Effector memory CD4-positive, alpha-beta T cell (primary cell): ENCODE measurements around the gene ITPKC.
A peak's percentile ranks its signal among the peaks of the same experiment; 100 is the strongest.
"Not testable (repeated sequence)": the region's sequence is repeated elsewhere in the genome, so short reads cannot be mapped to it uniquely, and the experiment has no call there.

Source experiments
- DNase-seq, 3 donors: peaks; one replicate each; pipeline ENCODE4 v3.0.0-alpha.2; 2020
- H3K27ac ChIP-seq: 2 replicates; pipeline ENCODE4 v1.7.0; 2013; ENCODE audit warnings: mild to moderate bottlenecking, low read length, moderate library complexity; ENCODE audit not compliant: insufficient read depth, poor library complexity, severe bottlenecking
- H3K27me3 ChIP-seq: replicated peaks from 2 replicates; pipeline ENCODE4 v1.7.0; 2013; ENCODE audit warnings: mild to moderate bottlenecking, low read length; ENCODE audit not compliant: insufficient read depth, control insufficient read depth, poor library complexity, severe bottlenecking
- H3K36me3 ChIP-seq: 2 replicates; pipeline ENCODE4 v1.7.0; 2013; ENCODE audit warnings: mild to moderate bottlenecking, low read length, moderate library complexity; ENCODE audit not compliant: control insufficient read depth, insufficient read depth
- H3K4me1 ChIP-seq: 2 replicates; pipeline ENCODE4 v1.7.0; 2013; ENCODE audit warnings: low read length, mild to moderate bottlenecking; ENCODE audit not compliant: control insufficient read depth, insufficient read depth, poor library complexity, severe bottlenecking
- H3K4me3 ChIP-seq: 2 replicates; pipeline ENCODE4 v1.7.0; 2013; ENCODE audit warnings: low read length, low read depth, mild to moderate bottlenecking; ENCODE audit not compliant: insufficient read depth, poor library complexity, severe bottlenecking
- H3K9me3 ChIP-seq: 2 replicates; pipeline ENCODE4 v1.7.0; 2013; ENCODE audit warnings: mild to moderate bottlenecking, low read length, moderate library complexity; ENCODE audit not compliant: control insufficient read depth

Gene ITPKC

GRCh38 chr19:40776932-40777644 is 60.2 kb downstream of the ITPKC start:
- peaks cover 12% of the 10 kb centered on the region for H3K4me1 ChIP-seq
- H3K4me3 ChIP-seq = peak overlapping the region; percentile 62
- DNase-seq = peak; percentile 78 to 87 (median 82)
- peak overlapping the region; percentile 88 for H3K27ac ChIP-seq
- H3K36me3 ChIP-seq = no peaks in the 10 kb centered on the region
- H3K27me3 ChIP-seq = no peaks in the 10 kb centered on the region
- H3K9me3 ChIP-seq = no peaks in the 10 kb centered on the region

GRCh38 chr19:40777645-40777936 is 60.7 kb downstream of the ITPKC start:
- Histone ChIP-seq H3K27me3 (no peaks in the 10 kb centered on the region), H3K27ac (peak overlapping the region; percentile 88), H3K4me3 (peak overlapping the region; percentile 62), H3K9me3 (no peaks in the 10 kb centered on the region), H3K4me1 (peaks cover 12% of the 10 kb centered on the region), H3K36me3 (no peaks in the 10 kb centered on the region)
- DNase-seq = no peak

DNA sequence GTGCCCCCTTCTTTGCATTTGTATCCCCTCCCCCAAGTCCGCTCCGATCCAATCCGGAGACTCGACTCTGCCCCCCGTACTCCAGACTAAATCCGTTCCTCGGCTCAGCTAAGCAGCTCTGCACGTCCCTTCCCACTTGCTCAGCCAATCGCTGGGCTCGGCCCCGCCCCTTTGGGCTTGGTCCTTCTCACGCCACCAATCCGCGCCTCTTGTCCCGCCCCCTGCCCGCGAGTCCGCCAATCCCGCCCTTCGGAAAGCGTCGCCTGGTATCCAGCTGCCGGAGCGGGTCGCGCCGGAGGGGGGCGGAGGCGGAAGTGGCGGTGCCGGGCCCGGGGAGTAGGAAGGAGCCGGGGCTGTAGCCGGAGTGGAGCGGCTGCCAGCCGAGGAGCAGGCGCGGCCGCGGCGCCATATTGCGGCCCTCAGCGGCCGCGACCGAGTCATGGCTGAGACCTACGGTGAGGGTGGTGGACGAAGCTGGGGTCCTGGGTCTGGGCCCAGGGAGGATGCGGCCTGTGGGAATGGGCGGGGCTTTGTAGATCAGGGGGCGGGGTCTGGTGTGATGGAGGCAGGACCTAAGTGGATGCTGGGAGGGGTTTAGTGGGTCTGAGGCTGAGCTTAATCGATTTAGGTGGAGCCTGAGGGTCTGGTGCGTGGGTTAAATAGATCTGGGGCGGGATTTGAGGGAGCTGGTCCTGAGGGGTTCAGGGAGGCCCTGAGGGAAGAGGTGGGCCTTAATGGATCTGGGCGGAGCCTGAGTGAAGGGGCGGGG is 61.2 kb downstream of the ITPKC start, which contains the start of gene RAB4B:
Gene RAB4B, plus strand, starts transcription at position 311 of the 769 bp plus-strand sequence. Its CDS starts 129 bp downstream, at position 440.
- Histone ChIP-seq H3K4me1 (peaks cover 12% of the 10 kb centered on the region), H3K9me3 (no peaks in the 10 kb centered on the region), H3K4me3 (peak within 1 kb of the TSS; percentile 62), H3K27me3 (no peaks in the 10 kb centered on the region), H3K27ac (peak within 1 kb of the TSS; percentile 88), H3K36me3 (no peaks in the 10 kb centered on the region)
- peak; percentile 99 to 100 (median 100) for DNase-seq

- Histone ChIP-seq H3K36me3 (no peaks in the 10 kb centered on the region), H3K9me3 (no peaks in the 10 kb centered on the region), H3K4me1 (peaks cover 12% of the 10 kb centered on the region), H3K27ac (peak overlapping the region; percentile 88), H3K4me3 (peak overlapping the region; percentile 62), H3K27me3 (no peaks in the 10 kb centered on the region)
- no peak for DNase-seq
These were observed 61.9 kb downstream of the ITPKC start for GRCh38 chr19:40778706-40779284.

DNA sequence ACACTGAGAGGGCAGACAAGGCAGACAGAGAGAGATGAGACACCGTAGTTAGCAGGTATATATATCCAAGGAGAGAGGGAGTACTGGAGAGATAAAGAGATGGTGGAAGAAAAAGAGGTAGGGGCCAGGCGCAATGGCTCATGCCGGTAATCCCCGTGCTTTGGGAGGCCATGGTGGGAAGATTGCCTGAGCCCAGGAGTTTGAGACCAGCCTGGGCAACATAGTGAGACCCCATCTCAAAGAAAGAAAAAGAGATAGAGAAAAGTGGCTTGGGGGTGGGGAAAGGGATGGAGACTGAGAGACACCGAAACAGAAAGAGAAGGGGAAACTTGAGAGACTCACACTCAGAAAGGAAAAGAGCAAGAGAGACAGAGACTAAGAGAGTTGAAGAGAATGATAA is 63.7 kb downstream of the ITPKC start:
- no peak for DNase-seq
- Histone ChIP-seq H3K4me1 (peaks cover 12% of the 10 kb centered on the region), H3K36me3 (no peaks in the 10 kb centered on the region), H3K27ac (no peak overlapping the region), H3K9me3 (no peaks in the 10 kb centered on the region), H3K4me3 (no peak overlapping the region), H3K27me3 (no peaks in the 10 kb centered on the region)

- Histone ChIP-seq H3K4me1 (peaks cover 12% of the 10 kb centered on the region), H3K36me3 (no peaks in the 10 kb centered on the region), H3K9me3 (no peaks in the 10 kb centered on the region), H3K4me3 (no peak overlapping the region), H3K27ac (no peak overlapping the region), H3K27me3 (no peaks in the 10 kb centered on the region)
- DNase-seq = no peak
These were observed 64.2 kb downstream of the ITPKC start for GRCh38 chr19:40781140-40781539.

DNA sequence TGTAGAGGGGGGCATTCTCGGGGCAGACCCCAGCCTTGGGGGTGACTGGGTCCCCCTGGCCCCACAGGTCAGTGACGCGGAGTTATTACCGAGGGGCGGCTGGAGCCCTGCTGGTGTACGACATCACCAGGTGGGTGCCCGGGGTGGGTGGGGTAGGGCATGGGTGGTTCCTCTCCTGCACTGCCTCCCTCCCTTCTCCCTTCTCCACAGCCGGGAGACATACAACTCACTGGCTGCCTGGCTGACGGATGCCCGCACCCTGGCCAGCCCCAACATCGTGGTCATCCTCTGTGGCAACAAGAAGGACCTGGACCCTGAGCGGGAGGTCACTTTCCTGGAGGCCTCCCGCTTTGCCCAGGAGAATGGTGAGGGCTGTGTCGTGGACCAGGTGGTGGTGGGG is 66.8 kb downstream of the ITPKC start:
- Histone ChIP-seq H3K4me3 (no peak overlapping the region), H3K4me1 (peaks cover 5% of the 10 kb centered on the region), H3K27ac (no peak overlapping the region), H3K36me3 (peaks cover 5% of the 10 kb centered on the region), H3K9me3 (no peaks in the 10 kb centered on the region), H3K27me3 (no peaks in the 10 kb centered on the region)
- DNase-seq = no peak

GRCh38 chr19:40784146-40784545 is 67.2 kb downstream of the ITPKC start:
- H3K27me3 ChIP-seq, H3K4me1 ChIP-seq, H3K4me3 ChIP-seq, DNase-seq, H3K36me3 ChIP-seq, H3K9me3 ChIP-seq, H3K27ac ChIP-seq: not testable (repeated sequence)

DNA sequence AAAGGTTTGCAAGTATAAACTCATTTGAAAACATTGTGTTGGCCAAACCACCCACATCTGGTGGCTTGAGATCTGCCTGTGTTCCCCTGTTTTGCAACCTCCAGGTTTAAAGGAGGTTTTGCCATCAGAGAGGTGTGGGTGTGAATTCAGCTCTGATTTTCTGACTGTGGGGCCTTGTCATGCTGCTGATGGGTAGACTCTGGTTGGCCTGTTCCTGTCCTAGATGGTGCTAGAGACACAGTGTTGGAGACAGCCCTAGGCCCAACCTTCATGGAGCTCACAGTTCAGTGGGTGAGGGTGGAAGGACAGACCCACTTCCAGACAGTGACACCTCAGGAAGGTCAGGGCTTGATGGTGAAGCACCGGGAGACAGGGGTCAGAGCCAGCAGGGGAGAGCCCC is 68.6 kb downstream of the ITPKC start:
- H3K36me3 ChIP-seq = peaks cover 11% of the 10 kb centered on the region
- no peaks in the 10 kb centered on the region for H3K4me1 ChIP-seq
- H3K27me3 ChIP-seq = no peaks in the 10 kb centered on the region
- no peaks in the 10 kb centered on the region for H3K9me3 ChIP-seq
- no peak overlapping the region for H3K27ac ChIP-seq
- no peak for DNase-seq
- no peak overlapping the region for H3K4me3 ChIP-seq
